HG03159 (cell line): ENCODE results near the gene PLCB2.

Experiments
- ATAC-seq: cut with Tn5 transposase; IDR thresholded peaks from one replicate; pipeline ENCODE4 v1.9.1; 2021; ENCODE audit warnings: mild to moderate bottlenecking, moderate library complexity; ENCODE audit not compliant: unreplicated experiment

PLCB2 gene

DNA sequence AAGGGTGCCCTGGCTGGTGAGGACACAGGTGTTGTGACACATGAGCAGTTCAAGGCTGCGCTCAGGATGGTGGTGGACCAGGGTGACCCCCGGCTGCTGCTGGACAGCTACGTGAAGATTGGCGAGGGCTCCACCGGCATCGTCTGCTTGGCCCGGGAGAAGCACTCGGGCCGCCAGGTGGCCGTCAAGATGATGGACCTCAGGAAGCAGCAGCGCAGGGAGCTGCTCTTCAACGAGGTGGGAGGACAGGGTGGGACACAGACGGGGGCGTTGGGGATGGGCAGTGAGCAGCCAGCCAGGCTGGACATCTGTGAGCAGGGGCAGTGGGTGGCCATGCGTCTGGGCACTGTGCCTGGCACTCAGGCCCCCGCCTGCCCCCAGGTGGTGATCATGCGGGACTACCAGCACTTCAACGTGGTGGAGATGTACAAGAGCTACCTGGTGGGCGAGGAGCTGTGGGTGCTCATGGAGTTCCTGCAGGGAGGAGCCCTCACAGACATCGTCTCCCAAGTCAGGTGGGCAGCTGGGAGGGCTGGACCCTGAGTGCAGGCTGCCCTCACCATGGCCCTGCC is 35.2 kb downstream of the PLCB2 start:
- ATAC-seq = no peak

DNA sequence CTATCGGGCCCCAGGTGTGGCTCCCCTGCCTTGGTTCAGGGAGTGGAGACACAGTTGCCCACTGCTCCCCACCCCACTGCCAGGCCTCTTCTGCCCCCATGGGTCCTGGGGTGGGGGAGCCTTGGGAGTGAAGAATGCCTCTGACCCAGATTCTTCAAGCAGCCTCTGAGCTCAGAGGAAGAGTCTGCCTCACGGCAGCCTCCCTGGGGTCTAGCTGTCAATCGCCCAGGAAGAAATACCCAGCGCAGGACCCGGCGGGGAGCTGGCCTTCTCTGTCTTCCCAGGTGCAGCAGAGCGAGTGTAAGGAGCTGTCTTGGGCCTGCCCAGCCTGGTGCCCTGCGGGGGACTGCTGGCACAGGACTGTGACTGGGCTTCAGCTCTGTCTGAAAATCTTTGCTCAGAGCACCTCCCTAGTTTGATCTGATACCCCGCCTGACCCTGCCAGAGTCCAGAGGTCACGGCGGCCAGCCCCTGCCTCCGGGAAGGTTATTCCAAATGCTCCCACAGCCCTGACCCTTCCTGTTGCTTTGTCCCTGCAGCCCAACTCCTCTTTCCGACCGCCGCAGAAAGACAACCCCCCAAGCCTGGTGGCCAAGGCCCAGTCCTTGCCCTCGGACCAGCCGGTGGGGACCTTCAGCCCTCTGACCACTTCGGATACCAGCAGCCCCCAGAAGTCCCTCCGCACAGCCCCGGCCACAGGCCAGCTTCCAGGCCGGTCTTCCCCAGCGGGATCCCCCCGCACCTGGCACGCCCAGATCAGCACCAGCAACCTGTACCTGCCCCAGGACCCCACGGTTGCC is 35.9 kb downstream of the PLCB2 start:
- no peak for ATAC-seq

DNA sequence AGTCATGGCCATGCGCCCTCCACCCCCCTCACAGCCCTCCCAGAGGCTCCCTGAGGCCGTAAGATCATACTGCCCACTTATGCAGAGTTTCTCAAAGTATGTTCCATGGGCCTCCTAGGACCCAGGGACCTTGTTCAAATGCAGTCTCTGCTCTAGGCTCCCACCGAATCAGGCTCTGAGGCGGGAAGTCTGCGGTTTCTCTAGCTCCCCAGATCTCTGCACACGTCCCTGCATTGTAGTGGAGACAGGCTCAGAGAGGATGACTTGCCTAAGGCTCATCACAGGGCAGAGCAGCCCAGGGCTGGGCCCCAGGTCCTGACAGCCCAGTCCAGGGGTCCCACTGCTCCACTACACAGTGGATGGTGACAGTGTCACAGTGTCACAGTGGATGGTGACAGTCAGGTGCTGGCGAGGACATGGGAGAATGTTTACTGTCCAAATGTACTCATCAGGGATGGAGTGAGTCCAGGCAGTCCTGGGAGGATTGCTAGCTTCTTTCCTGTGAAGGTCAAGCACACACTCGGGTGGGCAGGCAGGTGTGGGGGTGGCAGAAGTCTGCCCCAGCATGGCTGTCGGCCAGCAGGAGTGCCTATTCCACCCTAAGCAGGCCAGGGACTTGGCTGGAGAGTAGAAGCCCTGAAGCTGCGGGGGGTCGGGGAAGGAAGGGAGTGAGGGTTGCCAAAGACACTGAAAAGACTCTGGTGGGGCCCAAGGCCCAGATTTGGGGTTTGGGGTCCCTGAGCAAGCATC is 37.3 kb downstream of the PLCB2 start:
- no peak for ATAC-seq

DNA sequence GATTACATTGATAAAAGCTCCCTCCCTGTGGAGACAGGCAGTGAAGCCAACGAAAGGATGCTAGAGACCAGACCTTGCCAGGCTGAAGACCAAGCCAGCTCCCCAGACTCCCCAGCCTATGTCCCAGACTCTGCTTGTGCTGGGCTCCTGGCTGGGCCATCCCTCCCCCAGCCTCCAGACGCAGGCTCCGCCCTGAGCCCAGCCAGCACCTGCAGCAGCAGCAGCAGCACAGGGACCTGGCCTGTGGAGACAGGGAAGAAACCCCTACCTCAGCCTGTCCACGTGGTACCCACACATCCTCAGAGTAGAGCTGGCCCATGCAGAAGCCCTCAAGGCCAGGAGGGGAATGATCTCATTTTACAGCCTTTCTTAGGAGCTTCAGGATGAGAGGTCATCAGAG is 38.1 kb downstream of the PLCB2 start:
- ATAC-seq = no peak

DNA sequence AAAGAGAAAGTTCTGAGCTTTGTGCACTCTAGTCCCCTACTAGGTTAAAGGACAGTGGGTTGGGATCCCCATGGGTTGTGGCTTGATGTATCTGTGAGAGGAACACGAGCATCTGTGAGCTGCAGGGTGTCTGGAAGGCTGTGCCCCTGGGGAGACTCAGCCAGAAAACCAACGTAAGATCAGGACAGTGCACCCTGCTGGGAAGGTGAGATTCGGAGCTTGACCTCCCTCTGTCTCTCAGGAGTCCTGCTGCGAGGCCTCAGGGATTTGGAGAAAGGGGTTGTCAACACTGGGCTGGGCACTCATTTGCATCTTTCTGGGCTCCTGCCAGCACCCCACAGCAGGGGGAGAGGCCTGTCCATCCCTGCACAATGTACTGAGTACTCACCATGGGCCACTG is 40.1 kb downstream of the PLCB2 start:
- ATAC-seq = no peak

DNA sequence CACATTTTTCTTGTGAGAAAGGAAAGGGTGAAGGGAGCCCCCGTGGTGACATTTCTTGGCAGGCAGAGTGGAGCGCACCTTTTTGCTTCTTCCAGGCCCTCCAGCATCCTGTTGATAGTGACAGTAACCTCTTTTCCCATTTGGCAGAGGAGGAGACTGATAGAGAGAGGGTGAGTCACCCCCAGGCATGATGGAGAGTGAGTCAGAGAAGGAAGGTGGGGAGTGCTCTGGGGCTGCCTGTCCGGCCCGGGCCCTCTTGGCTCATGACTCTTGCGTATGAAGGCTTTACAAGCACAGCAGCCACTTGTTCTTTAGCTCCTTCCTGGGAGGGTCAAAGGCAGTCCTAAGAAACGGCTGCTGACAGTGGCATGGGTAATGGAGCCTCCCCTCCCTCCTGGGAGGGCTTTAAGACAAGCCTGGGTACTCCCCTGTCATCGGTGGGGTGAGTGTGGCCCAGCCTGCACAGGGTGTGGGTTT is 40.9 kb downstream of the PLCB2 start:
- no peak for ATAC-seq

DNA sequence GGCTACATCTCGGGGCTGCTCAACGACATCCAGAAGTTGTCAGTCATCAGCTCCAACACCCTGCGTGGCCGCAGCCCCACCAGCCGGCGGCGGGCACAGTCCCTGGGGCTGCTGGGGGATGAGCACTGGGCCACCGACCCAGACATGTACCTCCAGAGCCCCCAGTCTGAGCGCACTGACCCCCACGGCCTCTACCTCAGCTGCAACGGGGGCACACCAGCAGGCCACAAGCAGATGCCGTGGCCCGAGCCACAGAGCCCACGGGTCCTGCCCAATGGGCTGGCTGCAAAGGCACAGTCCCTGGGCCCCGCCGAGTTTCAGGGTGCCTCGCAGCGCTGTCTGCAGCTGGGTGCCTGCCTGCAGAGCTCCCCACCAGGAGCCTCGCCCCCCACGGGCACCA is 41.9 kb downstream of the PLCB2 start:
- ATAC-seq = no peak

DNA sequence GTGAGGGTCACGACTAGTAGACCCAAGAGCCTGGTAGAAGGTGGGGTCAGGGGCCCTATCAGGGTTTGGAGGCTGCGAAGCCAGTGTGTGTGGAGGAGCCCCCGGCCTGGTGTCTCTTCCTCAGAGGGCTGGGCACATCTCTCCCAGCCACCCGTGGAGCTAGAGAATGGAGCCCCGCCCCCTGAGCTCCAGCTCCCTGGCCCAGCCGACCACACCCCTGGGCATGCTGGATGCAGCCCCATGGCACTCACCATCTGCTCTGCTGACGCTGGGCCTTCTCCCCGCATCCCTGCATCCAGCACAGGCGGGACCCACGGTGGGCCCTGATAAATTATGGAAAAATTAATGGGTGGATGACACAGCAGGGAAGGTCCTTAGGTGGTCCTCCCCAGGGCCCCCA is 42.4 kb downstream of the PLCB2 start:
- ATAC-seq = no peak

DNA sequence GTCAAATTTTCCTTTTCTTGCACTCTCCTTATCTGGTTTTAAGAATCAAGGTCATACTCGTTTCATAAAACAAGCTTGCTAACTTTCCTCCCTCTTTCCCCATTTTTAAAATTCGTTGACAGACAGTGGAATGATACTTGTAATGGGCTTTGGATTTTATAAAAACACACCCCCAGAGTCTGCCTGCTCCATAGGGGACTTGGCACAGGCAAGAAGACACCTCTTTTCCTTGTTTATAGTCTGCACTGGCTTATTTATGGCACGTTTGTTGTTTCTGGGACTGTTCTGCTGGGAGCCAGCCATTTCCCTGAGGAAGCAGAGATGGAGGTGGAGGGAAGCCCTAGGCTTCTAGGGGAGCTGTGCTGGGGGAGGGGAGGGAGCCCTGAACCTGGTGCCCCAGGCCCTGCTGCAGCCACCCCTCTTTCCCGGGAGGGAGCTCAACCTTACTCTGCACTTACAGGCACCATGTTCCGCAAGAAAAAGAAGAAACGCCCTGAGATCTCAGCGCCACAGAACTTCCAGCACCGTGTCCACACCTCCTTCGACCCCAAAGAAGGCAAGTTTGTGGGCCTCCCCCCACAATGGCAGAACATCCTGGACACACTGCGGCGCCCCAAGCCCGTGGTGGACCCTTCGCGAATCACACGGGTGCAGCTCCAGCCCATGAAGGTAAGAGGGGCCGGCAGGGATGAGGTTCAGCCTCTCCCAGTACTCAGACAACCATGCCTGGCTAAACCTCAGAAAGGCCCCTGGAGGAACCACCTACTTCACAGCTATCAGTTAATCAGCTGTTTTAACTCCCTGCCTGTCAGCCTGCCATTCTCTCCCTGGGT is 43.2 kb downstream of the PLCB2 start:
- no peak for ATAC-seq

DNA sequence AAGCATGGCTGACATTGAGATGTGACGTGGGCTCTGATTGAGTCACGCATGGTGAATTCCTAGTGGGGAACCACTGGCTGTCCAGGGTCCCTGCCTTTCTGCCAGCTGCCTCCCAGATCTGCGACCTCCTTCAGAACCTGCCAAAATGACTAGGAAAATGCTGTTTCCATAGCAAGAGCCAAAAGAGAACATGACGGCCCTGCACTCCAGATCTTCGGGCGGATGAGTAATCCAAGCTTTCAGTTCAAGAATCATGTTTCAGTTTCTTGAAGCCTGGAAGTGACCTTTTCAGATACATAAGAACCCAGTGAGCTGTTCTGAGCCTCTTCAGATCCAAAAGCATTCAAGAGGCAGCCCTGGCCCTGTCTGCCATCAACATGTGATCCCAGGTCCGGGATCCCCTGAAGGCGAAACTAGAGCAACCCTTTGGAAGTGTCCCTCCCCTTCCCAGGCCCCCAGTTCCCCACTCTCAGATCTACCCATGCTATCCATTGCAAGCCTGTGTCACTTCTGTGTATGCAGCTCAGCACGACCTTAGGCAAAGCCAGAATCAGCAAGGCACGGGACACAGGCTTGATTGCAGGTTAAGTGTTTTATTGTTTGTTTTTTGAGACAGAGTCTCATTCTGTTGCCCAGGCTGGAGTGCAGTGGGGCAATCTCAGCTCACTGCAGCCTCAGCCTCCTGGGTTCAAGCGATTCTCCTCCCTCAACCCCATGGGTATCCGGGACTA is 44.5 kb downstream of the PLCB2 start:
- no peak for ATAC-seq

DNA sequence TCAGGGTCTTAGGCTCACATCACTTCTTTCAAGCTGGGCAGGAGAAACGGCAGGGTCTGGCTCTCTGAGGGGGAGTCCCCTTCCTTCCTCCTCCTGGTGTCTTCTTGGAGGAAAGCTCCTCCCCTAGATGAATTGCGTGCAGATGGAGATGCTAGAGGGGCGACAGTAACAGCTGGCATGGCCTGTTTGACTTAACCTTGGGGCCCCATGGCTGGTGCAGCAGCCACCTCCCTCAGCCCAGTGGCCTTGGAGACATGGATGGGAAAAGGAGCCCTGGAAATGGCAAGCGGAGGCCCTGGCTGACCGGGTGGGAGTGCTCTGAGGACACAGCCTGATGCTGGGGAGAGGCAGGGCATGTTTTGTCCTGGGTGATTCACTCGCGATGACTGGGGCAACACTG is 48.7 kb downstream of the PLCB2 start:
- no peak for ATAC-seq

DNA sequence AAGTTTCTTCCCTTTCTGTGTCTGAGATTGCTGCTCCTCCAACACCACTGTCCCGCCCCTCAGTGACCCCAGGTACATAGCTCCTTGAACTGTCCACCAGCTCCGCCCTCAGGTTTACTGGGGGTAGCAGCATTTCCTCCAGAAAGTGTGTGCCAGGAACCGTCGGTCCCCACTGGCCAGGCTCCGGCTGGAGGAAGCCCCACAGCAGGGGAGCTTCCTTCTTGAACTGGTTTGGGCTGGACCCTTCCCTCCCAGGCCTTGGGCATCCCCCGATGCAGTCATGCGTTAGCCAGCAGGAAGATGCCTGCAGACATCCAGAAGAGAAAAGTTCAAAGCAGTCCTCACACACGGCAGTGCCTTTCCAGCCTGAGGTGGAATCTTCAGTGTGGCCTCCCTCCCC is 49.2 kb downstream of the PLCB2 start:
- ATAC-seq = no peak

DNA sequence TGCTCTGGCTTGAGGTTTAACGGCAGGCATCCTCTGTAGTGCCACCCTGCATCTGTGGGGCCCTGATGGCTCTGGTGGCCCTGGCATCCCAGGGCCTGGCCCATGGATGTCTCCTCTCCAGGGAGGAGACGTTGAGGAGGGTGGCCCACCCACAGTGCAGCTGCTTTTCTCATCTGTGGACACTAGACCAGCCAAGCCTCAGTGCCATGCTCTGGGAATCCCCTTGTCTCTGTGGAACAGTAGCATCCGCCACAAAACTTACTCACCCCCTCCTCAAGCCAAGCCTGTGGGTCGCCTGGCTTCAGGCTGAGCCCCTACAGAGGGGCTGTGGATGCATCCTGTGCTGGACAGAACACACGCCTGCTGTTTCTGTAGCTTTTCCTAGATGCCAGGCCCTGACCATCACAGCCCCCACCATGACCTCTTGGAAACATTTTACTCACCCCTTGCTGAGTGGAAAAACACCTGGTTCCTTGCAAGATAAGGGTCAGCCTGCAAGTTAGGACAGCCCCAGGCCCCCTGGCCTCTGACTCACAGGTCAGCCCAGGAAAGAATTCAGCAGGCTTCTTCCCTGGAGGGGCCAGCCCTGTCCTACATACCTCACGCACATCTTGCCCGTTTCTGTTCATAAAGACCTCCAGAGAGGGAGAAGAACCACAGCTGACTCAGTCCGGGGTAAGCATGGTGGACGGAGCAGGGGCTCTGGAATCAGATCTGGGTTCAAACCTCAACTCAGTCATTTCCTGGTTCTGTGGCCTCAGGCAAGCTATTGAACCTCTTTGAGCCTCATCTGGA is 49.9 kb downstream of the PLCB2 start:
- ATAC-seq = no peak

DNA sequence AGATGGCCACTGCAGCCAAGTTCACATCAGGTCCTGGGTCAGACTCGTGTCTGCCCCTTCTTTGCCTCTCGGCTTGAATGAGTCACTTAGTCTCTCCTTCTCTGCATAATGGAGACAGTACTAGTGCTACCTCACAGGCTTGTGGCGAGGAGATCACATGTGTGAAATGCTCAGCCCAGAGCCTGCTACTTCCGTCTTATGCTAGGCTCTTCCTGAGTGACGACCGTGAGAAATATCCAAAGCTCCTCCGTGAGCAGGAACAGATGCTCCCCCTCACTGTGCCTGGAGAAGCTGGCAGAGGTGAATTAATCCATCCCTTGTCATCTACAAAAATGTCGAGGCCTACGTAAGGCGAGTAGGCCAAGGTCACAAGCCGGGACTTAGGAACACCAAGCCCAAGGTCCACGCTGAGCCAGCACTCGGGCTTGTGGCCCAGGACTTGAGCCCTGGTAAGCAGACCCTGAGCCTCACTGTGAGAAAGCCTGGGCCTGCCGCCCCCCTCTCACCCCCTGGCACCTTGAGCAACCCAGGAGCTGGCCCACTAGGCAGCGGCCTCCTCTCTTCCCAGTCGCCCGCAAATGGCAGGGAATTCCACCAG is 51.0 kb downstream of the PLCB2 start:
- ATAC-seq = no peak

DNA sequence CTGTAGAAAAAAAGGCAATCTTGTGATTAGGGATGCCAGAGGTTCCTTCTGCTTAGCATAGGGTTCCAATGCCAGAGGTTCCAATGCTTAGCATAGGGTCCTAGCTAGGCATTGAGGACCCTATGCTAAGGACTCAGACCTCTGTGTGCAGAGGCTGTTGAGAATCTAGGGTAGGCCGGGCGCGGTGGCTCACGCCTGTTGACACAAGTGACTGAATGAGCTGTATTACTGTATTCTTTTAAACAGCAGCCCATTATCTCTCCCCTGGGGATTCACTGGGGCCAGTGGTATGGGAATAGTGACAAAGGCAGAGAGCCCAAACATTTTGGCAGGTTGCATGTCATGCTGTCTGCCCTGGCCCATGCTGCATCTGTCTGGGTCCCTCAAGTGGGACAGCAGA is 52.7 kb downstream of the PLCB2 start:
- ATAC-seq = no peak

DNA sequence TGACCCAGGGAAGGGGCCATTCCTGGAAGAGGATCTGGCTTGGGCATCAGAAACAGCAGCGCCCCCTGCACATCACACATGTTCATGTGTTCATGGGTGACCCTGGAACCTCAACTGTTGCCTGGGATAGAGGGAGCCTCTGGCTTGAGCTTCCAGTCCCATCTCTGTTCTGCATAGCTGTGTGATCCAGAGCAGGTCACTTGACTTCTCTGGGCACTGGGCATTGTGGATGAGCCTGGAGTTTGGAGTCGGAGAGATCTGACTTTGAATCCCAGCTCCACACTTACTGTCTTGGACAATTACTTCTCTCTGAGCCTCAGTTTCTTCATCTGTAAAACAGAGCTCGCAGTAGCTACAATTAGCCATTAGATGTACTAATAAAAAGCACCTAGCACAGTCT is 53.3 kb downstream of the PLCB2 start:
- ATAC-seq = no peak

DNA sequence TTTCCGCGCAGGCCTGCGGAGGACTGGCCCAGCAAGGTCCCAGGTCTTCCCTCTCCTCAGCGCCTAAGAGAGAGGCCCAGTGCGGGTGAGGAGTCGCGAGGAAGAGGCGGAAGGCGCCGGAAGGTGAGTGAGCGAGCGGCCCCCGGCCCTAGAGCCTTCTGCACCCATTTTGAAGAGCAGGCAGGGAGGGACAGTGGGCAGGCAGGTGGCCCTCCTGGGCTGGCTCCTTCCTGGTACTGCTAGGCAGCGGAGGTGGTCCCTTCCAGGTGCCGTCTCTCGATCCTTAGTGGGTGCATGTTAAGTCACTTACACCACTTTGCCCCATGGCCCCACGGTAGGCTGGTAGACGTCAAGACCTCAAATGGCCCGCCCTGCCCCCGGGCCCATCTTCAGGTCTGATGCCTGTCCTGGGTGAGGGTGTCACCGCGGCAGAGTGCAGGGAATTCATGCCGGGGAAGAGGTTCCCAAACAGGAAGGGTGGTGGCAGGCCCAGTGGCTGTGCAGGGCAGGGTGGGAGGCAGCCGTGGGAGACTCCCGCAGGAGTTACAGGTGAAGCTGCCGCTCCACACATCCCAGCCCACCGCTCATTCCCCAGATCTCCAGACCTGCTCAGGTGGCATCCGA is 54.5 kb downstream of the PLCB2 start:
- no peak for ATAC-seq

DNA sequence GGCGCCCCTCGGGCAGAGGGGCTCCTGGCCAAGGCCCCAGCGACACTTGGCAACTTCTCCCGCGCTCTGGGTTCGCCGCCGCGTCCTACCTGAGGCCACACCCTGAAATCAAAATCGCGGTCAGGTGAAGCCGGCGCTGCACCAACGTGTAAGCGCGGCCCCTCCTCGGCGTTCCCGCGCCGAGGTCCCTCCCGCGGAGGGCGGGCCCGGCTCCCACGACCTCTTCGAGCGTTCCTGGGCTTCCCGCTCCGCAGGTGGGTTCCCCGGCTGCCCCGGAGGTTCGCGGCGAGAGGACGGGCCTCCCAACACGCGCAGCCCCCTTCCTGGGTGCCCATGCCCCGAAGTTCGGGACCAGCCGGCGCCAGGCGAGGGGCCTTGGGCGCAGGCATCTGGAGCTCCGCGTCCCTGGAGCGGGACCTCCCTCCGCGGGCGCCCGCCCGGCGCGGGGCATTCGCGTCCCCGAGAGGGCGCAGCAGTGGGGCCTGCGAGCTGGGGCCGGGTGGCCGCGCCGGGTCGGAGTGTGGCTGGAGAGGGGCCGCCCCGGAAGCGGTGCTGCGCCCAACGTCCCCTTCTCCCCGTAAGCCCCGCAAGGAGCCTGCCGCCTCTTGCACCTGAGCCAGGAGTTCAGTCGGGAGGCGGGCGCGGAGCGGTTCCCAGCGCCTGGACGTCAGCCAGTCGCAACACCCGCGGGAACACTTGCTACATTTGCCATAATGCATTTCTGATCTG is 55.1 kb downstream of the PLCB2 start:
- no peak for ATAC-seq
